ENCODE measurements around the gene HYAL4. TPM values are rescaled to one million over a fixed set of nuclear protein-coding genes. Genes with fewer than 3 reads are reported as not detected.

The HYAL4 gene
- total and polyA plus RNA-seq, 2 experiments from 2014 or later = 0.07 TPM; not detected in 1

- no peaks in the 10 kb centered on the region for H3K27me3 ChIP-seq
- no peak for DNase-seq (ENCODE audit: low spot score)
- no peak overlapping the region for H3K4me3 ChIP-seq
- no peaks in the 10 kb centered on the region for H3K9me2 ChIP-seq (replicated peaks; ENCODE audit: insufficient read depth)
- TF ChIP-seq EZH2 (IDR thresholded peaks at IDR 0.05; ENCODE audit: borderline replicate concordance) = no peak
- no peak for TF ChIP-seq EZH2phosphoT487 (IDR thresholded peaks at IDR 0.05; ENCODE audit: low read depth, severe bottlenecking, unreplicated experiment)
- TF ChIP-seq CTCF (IDR thresholded peaks at IDR 0.05; ENCODE audit: poor library complexity) = no peak
- no peak overlapping the region for H2AFZ ChIP-seq
- H4K20me1 ChIP-seq (ENCODE audit: insufficient read depth, poor library complexity, severe bottlenecking) = no peaks in the 10 kb centered on the region
- no peaks in the 10 kb centered on the region for H3K79me2 ChIP-seq
- H3K4me2 ChIP-seq = no peak overlapping the region
- 90% methylated on average over 4 of the region's 4 CpGs for WGBS (ENCODE audit: low lambda C conversion rate, missing lambda C conversion rate)
- H3K4me1 ChIP-seq (ENCODE audit: insufficient read depth) = peaks cover 8% of the 10 kb centered on the region
- H3K27ac ChIP-seq = no peak overlapping the region
- no peaks in the 10 kb centered on the region for H3K36me3 ChIP-seq (replicated peaks; ENCODE audit: insufficient read depth, low read depth)
- no peaks in the 10 kb centered on the region for H3K9me3 ChIP-seq (ENCODE audit: low read depth)
These were observed 78.6 kb downstream of the HYAL4 start for GRCh38 chr7:123923599-123923998.

- Histone ChIP-seq H4K20me1 (ENCODE audit: insufficient read depth, poor library complexity, severe bottlenecking) (no peaks in the 10 kb centered on the region), H3K27ac (peak within 1 kb of the TSS; percentile 48), H3K9me2 (replicated peaks; ENCODE audit: insufficient read depth) (no peaks in the 10 kb centered on the region), H3K4me1 (ENCODE audit: insufficient read depth) (peaks cover 15% of the 10 kb centered on the region), H3K79me2 (no peaks in the 10 kb centered on the region), H3K9me3 (ENCODE audit: low read depth) (no peaks in the 10 kb centered on the region), H3K27me3 (no peaks in the 10 kb centered on the region), H3K36me3 (replicated peaks; ENCODE audit: insufficient read depth, low read depth) (no peaks in the 10 kb centered on the region), H2AFZ (no peak within 1 kb of the TSS), H3K4me2 (peak within 1 kb of the TSS; percentile 28), H3K4me3 (no peak within 1 kb of the TSS)
- no peak for DNase-seq (ENCODE audit: low spot score)
- TF ChIP-seq EZH2phosphoT487 (IDR thresholded peaks at IDR 0.05; ENCODE audit: low read depth, severe bottlenecking, unreplicated experiment) (no peak), CTCF (IDR thresholded peaks at IDR 0.05; ENCODE audit: poor library complexity) (no peak), EZH2 (IDR thresholded peaks at IDR 0.05; ENCODE audit: borderline replicate concordance) (no peak)
These were observed 80.0 kb downstream of the HYAL4 start, which contains the start of gene SPAM1 for GRCh38 chr7:123924941-123925340. TSS of gene SPAM1 (plus strand) at chr7:123925241. CDS start at chr7:123953571, 28,330 bp downstream.

Other genes starting within 250 kb of the HYAL4 start
- gene ASB15, start 243.3 kb upstream of the HYAL4 start, total RNA-seq = not detected in 2 replicates
- gene ASB15, start 243.3 kb upstream of the HYAL4 start, polyA plus RNA-seq = 0.04 TPM in 1 of 2 replicates, not detected in the other
- gene LMOD2, start 189.3 kb upstream of the HYAL4 start, total RNA-seq = 0.04 TPM in 1 of 2 replicates, not detected in the other
- not detected in 2 replicates for gene LMOD2, start 189.3 kb upstream of the HYAL4 start, polyA plus RNA-seq
- 41.9 and 48.9 TPM in 2 replicates for gene WASL, start 96.2 kb upstream of the HYAL4 start, total RNA-seq
- 29.0 and 36.8 TPM in 2 replicates for gene WASL, start 96.2 kb upstream of the HYAL4 start, polyA plus RNA-seq
- gene SPAM1, start 80.1 kb downstream of the HYAL4 start, total RNA-seq = 0.28 TPM in 1 of 2 replicates, not detected in the other
- gene SPAM1, start 80.1 kb downstream of the HYAL4 start, polyA plus RNA-seq = not detected in 2 replicates
- 0.17 and 1.3 TPM in 2 replicates for gene TMEM229A, start 187.9 kb downstream of the HYAL4 start, total RNA-seq
- 0.35 TPM in 1 of 2 replicates, not detected in the other for gene TMEM229A, start 187.9 kb downstream of the HYAL4 start, polyA plus RNA-seq

Measured in hepatocyte (in vitro differentiated cells).